ENCODE measurements around the gene MSI2.

- no peak for TF ChIP-seq CTCF (IDR thresholded peaks at IDR 0.05; ENCODE audit: insufficient read depth, low read length, poor library complexity, severe bottlenecking)
- no peak for TF ChIP-seq EZH2phosphoT487 (conservative IDR thresholded peaks at IDR 0.05; ENCODE audit: low read length)
Measured at GRCh38 chr17:57264776-57265175, 8.5 kb downstream of the MSI2 start.

Data from SU-DHL-6 (cell line).